Superior temporal gyrus (tissue), 1 donor: ENCODE measurements around the gene DISP3.

Experiments
- DNase-seq: peaks from one replicate; pipeline ENCODE4 v3.0.0-alpha.2; 2016; ENCODE audit errors: extremely low spot score

Gene DISP3

DNA sequence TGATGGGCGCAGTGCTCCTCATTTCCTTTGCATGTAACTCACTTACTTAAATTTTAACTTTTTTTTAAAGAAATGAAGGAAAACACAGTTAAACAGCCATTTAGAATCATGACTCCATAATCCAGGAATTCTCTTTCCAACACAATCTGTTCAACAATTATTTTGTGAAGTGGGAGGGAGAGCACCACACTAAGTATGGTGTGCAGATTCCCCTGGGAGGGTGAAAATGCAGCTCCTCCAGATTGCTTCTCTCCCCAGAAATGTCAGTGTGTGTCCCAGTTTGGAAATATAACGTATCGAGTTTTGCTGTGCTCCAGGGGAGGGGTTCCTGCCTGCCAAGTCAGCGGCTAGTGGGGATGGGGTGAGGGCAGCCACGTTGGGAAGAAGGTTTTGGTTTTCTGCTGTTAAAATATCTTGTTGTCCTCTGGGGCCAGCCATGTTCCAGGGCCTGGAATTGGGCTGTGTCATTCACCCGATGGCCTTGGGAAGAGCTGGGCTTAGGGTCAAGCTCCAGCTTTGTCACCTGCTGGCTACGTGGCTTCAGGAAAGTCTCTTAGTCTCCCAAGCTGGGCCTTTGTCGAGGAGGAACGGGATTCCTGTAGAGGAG is 17.3 kb upstream of the DISP3 start:
- DNase-seq, result no peak

DNA sequence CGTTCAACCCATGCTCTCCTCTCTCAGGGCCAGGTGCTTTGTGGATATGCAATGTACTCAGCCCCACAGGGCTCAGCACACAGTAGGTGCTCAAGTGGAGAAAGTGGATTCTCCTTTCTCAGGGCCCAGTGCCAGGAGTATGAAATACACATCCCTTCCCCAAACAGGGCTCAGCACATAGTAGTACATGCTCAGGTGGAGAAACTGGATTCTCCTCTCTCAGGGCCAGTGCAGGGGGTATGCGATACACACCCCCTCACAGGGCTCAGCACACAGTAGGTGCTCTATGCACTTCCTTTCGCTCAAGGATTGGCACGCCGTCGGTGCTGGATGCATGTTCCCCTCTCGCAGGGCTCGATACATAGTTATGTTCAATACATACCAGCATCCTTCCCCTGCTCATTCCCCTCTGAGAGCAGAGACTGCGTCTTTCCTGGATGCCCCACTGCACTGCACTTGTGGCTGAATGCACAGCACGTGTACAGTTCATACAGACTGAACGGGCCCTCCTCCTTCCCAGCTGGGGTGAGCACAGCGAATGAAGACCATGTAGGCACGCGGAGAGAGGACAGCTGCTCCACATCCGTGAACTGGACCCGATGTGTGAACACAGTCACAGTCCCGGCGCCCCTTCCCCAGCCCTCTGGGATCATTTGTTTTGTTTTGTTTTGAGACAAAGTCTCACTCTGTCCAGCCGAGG is 16.6 kb upstream of the DISP3 start:
- DNase-seq, result no peak

DNA sequence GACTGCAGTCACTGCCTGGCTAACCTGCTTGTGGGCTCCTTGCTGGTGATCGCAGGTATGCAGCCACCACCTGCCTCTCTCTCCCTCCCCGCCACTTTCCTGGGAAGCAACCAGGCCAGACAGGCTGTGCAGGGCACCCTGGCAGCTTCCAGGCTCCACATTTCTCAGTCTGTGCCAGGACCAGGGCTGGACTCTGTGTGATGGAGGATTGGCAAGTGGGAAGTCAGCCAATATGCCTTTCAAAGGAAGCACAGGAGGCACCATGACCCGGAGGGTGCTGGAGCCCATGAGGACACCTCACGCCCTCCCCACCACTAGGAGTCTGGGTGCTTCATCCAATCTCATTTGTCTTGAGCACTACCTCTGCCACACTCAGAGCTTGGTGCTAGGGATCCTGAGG is 15.8 kb upstream of the DISP3 start:
- DNase-seq, result no peak

DNA sequence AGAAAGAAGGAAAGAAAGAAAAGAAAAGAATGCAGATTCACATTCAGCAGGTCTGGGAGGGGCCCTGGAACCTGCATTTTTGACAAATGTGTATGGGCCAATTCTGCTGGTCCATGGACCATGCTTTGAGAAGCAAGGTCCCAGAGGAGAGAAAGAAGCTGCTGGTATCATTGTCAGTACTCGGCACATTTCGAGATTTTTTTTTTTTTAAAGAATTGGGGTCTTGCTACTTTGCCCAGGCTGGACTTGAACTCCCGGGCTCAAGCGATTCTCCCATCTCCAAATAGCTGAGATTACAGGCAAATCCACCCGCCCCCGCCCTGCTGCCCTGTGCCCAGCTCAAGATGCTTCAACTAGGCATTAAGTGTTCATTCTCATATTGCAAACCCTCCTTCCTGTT is 13.6 kb upstream of the DISP3 start:
- no peak for DNase-seq

DNA sequence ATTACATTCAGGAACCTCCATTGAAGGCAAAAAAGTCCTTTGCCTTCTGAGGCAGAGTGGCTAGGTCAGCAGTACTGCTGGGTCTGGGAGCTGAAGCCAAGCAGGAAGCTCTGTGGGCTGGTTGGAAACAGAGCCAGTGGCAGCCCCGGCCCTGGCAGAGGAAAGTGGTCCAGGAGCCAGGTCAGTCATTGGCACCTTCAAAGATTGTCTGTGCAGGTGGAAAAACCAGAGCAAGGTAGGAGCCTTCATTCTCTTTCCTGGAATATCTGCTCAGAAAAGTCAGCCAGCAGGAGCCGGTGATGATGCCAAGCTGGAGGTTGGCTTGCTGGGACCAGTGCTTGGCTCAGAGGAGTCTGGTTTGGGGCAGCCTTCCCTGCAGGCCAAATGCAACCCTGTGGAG is 12.5 kb upstream of the DISP3 start:
- DNase-seq, result no peak

DNA sequence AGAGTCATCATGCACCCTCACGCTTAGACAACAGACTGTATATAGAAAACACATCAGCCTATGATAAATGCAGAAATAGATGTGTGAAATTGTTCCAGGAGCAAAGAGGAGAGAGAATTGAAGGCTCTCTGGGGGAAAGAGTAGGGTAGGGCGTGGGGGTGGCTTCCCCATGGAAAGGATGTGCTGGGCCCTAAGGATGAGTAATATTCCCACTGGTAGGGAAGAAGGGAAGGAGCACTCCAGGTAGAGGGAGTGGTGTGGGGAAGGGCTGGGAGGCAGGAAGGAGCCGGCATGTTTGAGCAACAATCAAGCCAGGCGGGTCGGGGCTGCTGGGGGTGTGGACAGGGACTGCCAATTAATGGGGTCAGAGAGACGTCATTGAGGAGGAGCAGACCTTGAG is 10.1 kb upstream of the DISP3 start:
- no peak for DNase-seq

DNA sequence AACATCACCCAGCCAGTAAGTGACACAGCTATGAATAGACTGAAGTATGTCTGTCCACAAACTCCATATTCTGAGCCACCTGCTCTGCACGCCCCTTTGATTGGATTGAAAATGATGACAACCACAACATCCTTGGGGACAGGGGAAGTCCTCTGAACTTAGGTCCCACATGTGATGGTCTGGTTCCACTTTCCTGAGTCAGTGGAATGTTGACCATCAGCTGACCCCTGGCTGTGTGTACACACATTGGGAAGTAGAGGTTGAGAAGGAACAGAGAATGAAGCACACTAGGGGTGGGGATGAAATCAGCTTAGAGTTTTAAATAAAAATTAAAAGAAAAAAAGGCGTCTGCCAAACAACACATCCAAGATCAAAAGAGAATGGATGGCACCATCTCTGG is 8.0 kb upstream of the DISP3 start:
- no peak for DNase-seq

DNA sequence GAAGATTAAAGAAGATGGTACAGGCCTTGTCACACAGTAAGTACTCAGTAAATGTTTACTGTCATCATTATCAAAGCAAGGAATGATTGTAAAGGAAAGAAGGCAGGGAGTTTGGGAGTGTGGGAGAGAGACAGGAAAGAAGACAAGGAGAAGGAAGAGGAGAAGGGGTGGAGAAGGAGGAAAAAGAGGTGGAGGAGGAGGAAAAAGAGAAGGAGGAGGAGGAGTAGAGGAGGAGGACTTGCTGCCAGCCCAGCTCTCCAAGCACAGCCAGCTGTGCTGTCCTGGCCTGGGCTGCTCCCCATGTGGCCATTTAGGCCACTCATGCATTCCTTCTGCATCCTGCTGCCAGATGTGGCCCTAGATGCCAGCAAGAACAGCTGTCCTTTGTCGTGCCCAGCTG is 7.5 kb upstream of the DISP3 start:
- no peak for DNase-seq

DNA sequence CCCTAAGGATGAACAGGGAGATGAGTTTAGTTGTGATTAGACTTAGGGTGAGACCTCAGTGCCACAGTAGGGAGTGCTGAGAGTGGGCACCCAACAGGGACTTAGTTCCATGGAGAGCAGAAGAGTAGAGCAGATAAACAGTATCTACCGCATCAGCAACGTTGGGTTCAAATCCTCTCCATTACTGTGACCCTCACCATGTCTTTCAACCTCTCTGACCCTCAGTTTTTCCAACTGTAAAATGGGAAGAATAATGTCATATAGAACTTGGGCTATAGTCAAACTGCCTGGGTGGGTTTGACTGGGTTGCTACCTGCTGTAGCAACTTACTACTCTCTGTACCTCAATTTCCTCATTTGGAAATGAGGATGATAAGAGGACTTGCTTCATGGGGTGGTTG is 6.7 kb upstream of the DISP3 start:
- DNase-seq, result no peak

DNA sequence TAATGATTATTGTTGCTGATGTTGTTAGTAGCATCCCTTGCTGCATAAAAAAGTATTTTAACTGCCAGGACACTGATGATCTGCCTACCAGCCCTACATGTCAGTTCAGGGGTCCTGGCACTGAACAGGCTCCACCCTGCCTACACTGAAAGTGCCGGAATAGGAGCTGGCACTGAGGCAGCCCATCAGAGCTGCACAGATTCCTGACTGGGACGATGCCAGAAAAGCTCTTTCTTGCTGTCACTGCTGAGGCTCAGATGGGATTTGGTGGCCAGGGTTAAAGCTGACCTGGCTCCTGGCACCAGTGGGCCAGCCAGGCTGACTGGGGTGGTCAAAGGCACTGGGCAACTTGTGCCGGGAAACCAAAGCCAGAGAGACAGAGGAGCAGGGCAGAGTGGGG is 6.2 kb upstream of the DISP3 start:
- no peak for DNase-seq

DNA sequence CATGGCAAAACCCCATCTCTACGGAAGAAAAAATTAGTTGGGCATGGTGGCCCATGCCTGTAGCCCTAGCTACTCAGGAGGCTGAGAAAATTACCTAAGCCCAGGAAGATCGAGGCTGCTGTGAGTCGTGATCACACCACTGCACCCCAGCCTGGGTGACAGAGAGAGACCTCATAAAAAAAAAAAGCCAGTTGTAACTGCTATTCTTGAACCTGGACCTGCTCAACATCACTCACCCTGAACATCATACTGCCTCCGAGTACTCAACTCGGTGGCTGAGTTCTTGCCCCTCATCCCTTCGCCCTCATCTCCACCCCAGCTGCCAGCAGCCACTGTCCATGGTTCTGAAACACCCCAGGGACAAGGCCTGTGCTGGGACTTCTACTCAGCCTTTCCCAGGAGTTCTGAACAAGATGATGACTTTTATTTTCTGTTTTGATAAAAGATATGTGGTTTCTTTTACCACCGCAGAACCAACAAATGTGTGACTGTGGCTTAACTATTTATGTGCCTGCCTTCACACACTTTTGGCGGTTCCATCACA is 5.4 kb upstream of the DISP3 start:
- no peak for DNase-seq

DNA sequence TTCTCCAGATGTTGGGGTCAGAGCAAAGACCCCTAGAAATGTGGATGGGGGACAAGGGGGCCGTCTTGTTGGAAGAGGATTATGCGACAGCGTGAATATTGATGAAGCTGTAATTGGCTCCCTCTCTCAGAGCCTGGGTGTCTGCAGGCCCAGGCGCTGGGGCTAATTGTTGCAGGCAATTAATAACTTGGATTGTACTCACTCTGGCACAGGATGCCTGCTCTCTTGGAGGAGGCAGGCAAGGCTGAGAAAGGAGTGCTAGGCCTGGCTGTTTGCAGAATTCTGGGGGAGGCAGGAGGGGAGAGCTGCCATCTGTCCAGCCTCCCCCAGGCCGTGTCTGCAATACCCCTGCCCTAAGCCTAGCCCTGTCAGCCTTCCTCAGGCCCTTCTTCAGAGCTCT is 4.1 kb upstream of the DISP3 start:
- no peak for DNase-seq

DNA sequence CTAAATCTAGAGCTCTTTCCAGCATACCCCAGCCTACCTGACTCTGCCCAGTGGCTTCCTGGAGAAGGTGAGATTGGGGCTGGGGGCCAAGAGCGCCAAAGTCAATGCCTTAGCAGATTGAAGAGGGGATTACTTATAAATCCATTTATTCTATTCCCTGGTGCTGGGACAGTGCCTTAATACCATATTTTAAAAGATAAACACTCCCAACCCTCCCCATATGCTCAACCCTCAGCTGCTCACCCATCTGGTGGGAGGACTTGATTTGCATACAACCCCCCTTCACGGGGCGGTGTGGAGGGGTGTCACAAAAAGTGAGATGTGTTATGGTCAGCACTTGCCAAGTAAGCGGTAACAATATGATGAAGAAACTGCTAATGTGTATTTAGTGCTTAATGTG is 3.2 kb upstream of the DISP3 start:
- no peak for DNase-seq

DNA sequence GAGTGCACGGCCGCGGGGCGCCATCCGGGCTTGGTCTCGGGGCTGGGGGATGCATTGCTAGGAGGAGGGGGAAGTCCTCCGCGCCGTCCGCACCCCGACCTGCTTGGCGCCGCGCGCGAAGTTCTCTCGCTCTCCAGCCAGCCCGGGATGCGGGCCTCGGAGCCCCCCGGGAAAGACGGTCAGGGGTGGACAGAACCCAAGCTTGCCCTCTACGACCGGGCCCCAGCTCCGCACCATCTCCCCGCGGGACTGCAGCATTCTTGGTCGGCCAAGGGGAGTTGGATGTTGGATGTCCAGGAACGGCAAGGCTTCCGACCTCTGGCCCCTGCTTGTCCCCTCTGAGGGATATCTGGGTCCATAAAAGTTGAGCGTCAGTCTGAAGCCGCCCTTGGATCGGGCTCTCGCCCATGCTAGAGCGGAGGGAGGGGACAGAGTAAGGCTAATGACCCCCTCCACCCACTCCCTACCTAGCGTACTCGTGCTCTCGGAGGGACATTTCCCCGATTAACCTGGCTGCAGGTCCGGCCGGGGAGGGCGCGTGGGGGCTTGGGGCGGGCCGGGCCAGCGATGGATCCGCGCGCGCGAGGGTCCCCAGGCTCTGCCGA is 522 bp downstream of the DISP3 start:
- DNase-seq, result no peak

DNA sequence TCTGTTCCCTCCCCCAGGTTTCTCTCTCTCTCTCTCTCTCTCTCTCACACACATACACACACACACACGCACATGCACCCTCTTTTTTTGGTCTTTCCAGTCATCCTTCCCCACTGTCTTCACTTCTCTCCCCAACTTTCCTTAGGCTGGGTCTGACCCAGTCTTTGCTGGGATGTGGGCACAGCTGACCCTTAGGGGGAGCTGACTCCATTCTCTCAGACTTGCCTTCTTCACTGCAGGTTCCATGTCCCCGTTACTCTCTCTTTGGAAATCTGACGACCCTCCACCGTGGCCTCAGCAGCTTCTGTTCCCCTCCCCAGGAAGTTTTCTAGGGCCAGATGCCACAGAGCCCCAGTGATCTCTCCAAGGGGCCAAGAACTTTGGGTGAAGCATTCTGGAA is 2.1 kb downstream of the DISP3 start:
- no peak for DNase-seq

DNA sequence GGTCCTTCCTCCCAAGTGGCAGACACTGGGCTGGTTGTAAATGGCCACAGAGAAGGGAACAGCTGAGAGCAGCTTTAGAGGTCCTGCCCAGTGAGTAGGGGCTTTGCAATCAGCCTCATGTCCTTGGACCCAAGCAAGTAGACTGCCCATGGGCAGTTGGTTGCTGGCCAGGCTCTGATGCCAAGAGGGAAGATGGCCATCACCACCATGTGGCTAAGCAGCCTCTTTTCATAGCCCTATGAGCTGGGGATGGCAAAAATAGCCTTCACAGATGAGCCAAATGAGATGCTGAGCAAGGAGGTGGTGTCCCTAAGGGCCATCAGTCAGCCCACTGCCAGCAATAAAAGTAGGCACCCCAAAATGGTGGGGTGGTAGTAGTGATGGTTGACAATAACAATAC is 3.2 kb downstream of the DISP3 start:
- no peak for DNase-seq

DNA sequence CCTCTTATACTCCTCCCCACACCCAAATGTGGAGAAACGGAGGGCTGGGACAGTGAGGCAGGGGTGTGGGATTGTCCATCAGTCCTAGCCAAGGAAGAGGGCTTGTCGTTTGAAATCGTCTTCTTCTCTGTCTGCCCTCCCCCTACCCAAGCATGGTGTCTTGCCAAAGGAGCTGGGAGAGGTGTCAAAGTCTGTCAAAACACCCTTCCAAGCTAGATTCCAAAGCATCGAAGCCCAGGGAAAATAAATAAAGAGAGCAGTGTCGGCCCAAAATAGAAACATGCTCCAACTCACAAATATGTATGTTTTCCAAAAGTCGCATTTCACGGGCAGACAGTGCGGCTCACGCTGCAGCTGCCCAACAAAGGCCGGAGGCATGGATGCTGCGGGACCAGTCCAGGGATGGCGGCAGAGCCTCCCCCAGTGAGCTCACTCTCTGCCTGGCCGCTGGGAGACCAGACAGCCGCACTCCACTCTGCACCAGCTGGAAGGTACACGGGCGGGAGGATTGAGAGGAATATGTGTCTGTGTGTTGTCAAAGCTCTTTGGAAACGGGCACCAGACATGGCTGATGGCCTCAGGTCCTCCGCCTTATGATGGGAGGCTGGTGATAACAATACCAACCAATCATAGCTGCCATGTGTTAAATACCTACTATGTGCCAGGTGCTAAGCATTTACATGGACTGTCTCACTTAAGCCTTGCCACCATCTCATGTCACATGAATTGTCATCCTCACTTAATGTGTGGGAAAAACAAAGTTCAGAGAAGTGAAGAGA is 3.9 kb downstream of the DISP3 start:
- no peak for DNase-seq

DNA sequence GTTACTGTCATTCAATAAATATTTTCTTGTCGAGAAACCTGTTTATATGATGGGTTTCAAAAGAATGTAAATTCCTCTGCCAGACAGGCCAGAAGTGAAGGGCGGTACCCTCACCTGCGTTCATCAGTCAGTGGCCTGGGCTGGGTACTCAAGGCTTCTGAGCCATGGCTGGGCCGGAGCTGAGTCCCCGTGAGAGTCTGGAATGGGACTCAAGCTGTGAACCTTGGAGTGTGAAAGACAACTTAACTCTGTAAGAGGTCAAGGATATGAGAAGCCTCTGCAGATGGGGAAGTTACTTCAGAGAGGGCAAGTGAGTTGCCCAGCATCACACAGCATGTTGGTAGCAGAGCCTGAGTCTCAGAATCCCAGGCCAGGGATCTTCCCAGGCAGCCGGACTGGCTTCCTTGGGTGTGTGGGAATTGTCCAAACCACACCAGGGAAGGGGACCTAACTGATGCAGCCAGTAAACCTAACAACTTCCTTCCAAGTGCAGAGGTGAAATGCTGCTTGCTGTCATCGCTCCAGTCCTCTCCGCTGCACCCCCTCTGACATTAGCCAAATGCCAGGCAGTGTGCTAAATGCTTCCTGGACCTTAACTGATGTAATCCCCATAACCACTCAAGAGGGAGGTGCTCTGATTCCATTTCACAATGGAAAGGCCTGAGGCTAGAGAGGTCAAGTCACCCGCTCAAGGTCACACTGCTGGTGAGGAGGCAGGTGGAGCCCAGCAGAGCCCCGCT is 4.8 kb downstream of the DISP3 start:
- DNase-seq, result no peak

DNA sequence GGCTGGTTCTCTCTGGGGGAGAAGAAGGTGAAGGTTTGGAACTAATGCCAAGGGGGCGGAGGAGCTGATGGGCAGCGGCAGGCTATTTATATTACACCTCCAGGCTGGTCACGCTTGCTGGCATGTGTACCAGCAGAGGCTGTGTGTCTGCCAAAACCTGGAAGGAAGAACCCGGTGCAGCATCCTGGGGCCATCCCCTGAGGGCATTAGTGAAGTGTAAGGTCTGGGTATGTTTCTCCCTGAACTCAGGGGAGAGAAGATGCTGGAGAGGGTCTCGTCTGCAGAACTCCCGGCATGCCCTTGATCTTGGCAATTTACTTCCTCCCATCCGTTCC is 5.3 kb downstream of the DISP3 start:
- no peak for DNase-seq

DNA sequence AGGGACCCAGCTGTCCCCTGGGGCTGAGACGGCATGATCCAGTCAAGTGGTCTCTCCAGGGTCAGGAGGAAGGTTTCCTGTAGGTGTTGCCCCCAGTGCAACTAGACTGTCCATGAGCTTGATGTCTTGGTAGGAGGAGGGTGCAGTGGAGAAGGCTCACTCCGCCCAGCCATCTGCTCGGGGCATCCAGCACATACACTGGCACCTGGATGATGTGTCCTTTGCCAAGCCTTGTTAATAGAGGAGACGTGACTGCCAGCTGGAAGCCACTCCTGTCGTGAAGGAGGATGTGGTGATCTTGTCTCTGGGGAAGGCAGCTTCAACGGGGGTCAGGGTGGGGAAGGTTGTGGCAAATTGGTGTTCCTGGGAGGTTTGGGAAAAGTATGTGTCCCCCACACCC is 6.2 kb downstream of the DISP3 start:
- no peak for DNase-seq

DNA sequence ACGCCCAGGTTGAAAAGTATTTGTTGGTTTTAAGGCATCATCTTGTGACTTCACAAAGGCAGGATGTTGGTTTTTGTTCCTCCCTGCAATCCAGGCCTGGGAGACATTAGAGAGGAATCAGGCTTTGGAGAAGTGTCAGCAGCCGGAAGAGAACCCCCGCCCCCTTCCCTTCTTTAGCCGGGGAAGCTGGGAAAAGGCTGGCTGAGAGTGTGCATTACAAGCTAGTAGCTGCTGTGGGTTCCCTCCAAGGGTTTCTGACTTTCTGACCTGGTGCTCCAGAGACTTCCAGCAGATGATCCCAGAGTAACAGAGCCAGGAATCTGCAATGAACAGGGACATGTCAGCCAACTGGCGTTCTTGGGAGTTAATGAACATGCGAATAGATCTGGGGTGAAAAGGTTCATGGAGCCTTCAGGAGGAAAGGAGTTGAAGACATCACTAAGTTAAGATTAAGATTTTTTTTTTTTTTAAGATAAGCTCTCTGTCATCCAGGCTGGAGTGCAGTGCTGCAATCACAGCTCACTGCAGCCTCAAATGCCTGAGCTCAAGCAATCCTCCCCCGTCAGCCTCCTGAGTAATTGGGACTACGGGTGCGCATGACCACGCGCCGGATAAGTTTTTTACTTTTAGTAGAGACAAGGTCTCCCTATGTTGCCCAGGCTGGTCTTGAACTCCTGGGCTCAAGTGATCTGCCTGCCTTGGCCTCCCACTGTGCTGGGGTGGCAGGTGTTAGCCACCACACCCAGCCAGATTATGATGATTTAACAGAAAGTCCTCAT is 7.5 kb downstream of the DISP3 start:
- no peak for DNase-seq
